SK-N-SH (cell line): ENCODE results near the gene SRCIN1. TPM values are rescaled to one million over a fixed set of nuclear protein-coding genes. Genes with fewer than 3 reads are reported as not detected.
"Not testable (repeated sequence)": the region's sequence is repeated elsewhere in the genome, so short reads cannot be mapped to it uniquely, and the experiment has no call there.

Experiments
- CTCF ChIA-PET: fragments of 300-600, 350-600 bp; formaldehyde crosslinking; extraction: SDS; loops from one replicate; lab custom pipeline; 2021; lab: Yijun Ruan, JAX
- POLR2A ChIA-PET: fragments of 350-600 bp; sonication (Branson Sonifier 250); formaldehyde crosslinking; extraction: SDS; loops from one replicate; lab custom pipeline; 2020; ENCODE audit warnings: antibody characterized with exemption, inconsistent platforms; lab: Yijun Ruan, JAX
- DNase-seq: peaks from one replicate; pipeline ENCODE4 v3.0.0; 2012
- H2AFZ ChIP-seq: fragments of 200-600 bp; sonication (generic); 2 replicates; pipeline ENCODE4 v1.8.1; 2016; ENCODE audit warnings: antibody characterized with exemption, mild to moderate bottlenecking, low read depth
- H3F3A ChIP-seq: fragments of 200-600 bp; sonication (generic); replicated peaks from 2 replicates; pipeline ENCODE3; 2016; ENCODE audit warnings: antibody characterized with exemption, mild to moderate bottlenecking; ENCODE audit not compliant: insufficient read depth
- H3K27ac ChIP-seq, 2 experiments: fragments of 200-500 bp in 1 of 2; fragments of 200-600 bp in 1 of 2; sonication (Bioruptor generic) in 1 of 2; sonication (generic), shearing (Covaris generic) in 1 of 2; 2 replicates each; pipeline versions ENCODE4 v1.5.1 to v1.6.1; 2014 to 2016; ENCODE audit warnings: low read depth in 2 of 2, inconsistent platforms in 1 of 2, low read length in 1 of 2, mild to moderate bottlenecking in 1 of 2, mixed read lengths in 1 of 2
- H3K27me3 ChIP-seq: fragments of 200-600 bp; sonication (generic), shearing (Covaris generic); 2 replicates; pipeline ENCODE4 v1.6.1; 2016; ENCODE audit warnings: mixed run types; ENCODE audit not compliant: insufficient read depth
- H3K36me3 ChIP-seq, 2 experiments: fragments of 200-500 bp in 1 of 2; fragments of 200-600 bp in 1 of 2; sonication (Bioruptor generic) in 1 of 2; sonication (generic) in 1 of 2; replicated peaks in 1 of 2; 2 replicates each; pipeline versions ENCODE3 to v1.5.1; 2014 to 2016; ENCODE audit warnings: low read length in 1 of 2, mild to moderate bottlenecking in 1 of 2; ENCODE audit not compliant: insufficient read depth in 2 of 2, control insufficient read depth in 1 of 2
- H3K4me1 ChIP-seq, 2 experiments: fragments of 200-500 bp in 1 of 2; fragments of 200-600 bp in 1 of 2; sonication (Bioruptor generic) in 1 of 2; sonication (generic), shearing (Covaris generic) in 1 of 2; 2 replicates each; pipeline versions ENCODE4 v1.5.1 to v1.6.1; 2014 to 2016; ENCODE audit warnings: low read depth in 1 of 2, low read length in 1 of 2, mixed run types in 1 of 2; ENCODE audit not compliant: insufficient read depth in 2 of 2, control insufficient read depth in 1 of 2
- H3K4me2 ChIP-seq: fragments of 200-600 bp; sonication (generic), shearing (Covaris generic); 2 replicates; pipeline ENCODE4 v1.6.1; 2017; ENCODE audit warnings: mixed run types
- H3K4me3 ChIP-seq, 2 experiments: fragments of 200-500 bp in 1 of 2; fragments of 200-600 bp in 1 of 2; sonication (Bioruptor generic) in 1 of 2; sonication (generic), shearing (Covaris generic) in 1 of 2; 2 replicates each; pipeline versions ENCODE4 v1.5.1 to v1.8.1; 2014 to 2016; ENCODE audit warnings: low read depth in 2 of 2, inconsistent platforms in 1 of 2, low read length in 1 of 2, mild to moderate bottlenecking in 1 of 2, mixed read lengths in 1 of 2, moderate library complexity in 1 of 2
- H3K79me2 ChIP-seq: fragments of 200-600 bp; sonication (generic); 2 replicates; pipeline ENCODE4 v1.8.1; 2017; ENCODE audit warnings: mild to moderate bottlenecking; ENCODE audit not compliant: insufficient read depth
- H3K9ac ChIP-seq: fragments of 200-600 bp; sonication (generic); 2 replicates; pipeline ENCODE4 v1.6.1; 2017; ENCODE audit warnings: mixed run types
- H3K9me2 ChIP-seq: fragments of 200-600 bp; sonication (generic); 2 replicates; pipeline ENCODE4 v1.6.1; 2017; ENCODE audit warnings: mixed run types
- H3K9me3 ChIP-seq: fragments of 200-600 bp; sonication (generic); 2 replicates; pipeline ENCODE4 v1.6.1; 2017; ENCODE audit warnings: mixed run types, mild to moderate bottlenecking, moderate library complexity
- H4K20me1 ChIP-seq: fragments of 200-600 bp; sonication (generic); 2 replicates; pipeline ENCODE4 v1.6.1; 2017; ENCODE audit warnings: mild to moderate bottlenecking, mixed run types; ENCODE audit not compliant: insufficient read depth
- ELF1 ChIP-seq: IDR thresholded peaks from 2 replicates; pipeline ENCODE4 v1.4.0; 2012
- EZH2phosphoT487 ChIP-seq: fragments of 200-600 bp; sonication (generic); IDR thresholded peaks from 2 replicates; pipeline ENCODE4 v1.6.1; 2017; ENCODE audit warnings: low read depth, mixed run types, mild to moderate bottlenecking, antibody characterized with exemption, moderate library complexity, borderline replicate concordance
- FOXM1 ChIP-seq: IDR thresholded peaks from 2 replicates; pipeline ENCODE4 v1.4.0; 2012; ENCODE audit warnings: low read depth, mild to moderate bottlenecking
- GATA2 ChIP-seq: sonication (generic); formaldehyde crosslinking; IDR thresholded peaks from 2 replicates; pipeline ENCODE4 v1.5.0; 2020; ENCODE audit warnings: mild to moderate bottlenecking, missing genetic modification reagents
- MAX ChIP-seq: IDR thresholded peaks from 2 replicates; pipeline ENCODE4 v1.4.0; 2012; ENCODE audit warnings: low read depth
- MXI1 ChIP-seq: IDR thresholded peaks from 2 replicates; pipeline ENCODE4 v1.6.1; 2012; ENCODE audit warnings: mild to moderate bottlenecking, low read depth, low read length, improper control_type of control experiment
- NRF1 ChIP-seq: IDR thresholded peaks from 2 replicates; pipeline ENCODE4 v1.6.1; 2012; ENCODE audit warnings: low read depth, mild to moderate bottlenecking, low read length
- RFX5 ChIP-seq: IDR thresholded peaks from 2 replicates; pipeline ENCODE4 v1.6.1; 2012; ENCODE audit warnings: mild to moderate bottlenecking, improper control_type of control experiment, low read length
- TCF12 ChIP-seq: IDR thresholded peaks from 2 replicates; pipeline ENCODE4 v1.4.0; 2012
- TEAD4 ChIP-seq: IDR thresholded peaks from 2 replicates; pipeline ENCODE4 v1.4.0; 2012; ENCODE audit warnings: mild to moderate bottlenecking, borderline replicate concordance; ENCODE audit not compliant: insufficient read depth
- WGBS: methylation state at CpG from one replicate; pipeline ENCODE4 v1.1.6; 2017; ENCODE audit warnings: low lambda C conversion rate; 5-methylcytosine and 5-hydroxymethylcytosine counted together
- polyA plus RNA-seq, 3 experiments: library from polyadenylated mRNA; depleted of rRNA; stranded (reverse); fragments of >200 nt; gene quantifications; 2 replicates each; pipeline ENCODE4 v1.2.3, GENCODE V29; 2012
- TF ChIP-seq, protein P1 (sequence below): fragments of 150-350 bp; IDR thresholded peaks from 2 replicates; pipeline ENCODE4 v1.6.1; 2017; ENCODE audit warnings: antibody characterized with exemption, low read length, low read depth, borderline replicate concordance

SRCIN1 gene
- polyA plus RNA-seq, 1 of the 3 experiments (the other 2 are of a cell fraction), result 1.0 TPM

DNA sequence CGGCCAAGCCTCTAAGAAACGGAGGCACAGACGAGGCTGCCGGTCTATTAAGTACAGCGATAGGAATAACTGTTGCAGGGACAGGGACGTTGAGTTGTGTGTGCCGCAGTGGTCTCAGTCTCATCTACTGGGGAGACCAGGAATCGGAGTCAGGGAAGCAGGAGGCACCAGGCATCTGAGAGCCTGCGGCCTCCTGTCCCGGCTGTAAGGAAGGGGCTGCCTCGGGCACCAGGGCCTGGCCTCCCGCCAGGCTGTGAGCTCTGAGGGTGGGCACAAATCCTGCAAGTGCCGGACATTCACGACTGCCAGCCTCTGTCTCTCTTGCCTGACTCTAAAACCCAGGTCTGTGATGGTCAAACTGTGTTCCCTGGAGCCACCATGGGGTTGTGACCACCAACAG is 101.5 kb downstream of the SRCIN1 start:
- WGBS, result 95% methylated on average over 12 of the region's 14 CpGs
- Histone ChIP-seq H3K27me3 (no peaks in the 10 kb centered on the region), H3K79me2 (no peaks in the 10 kb centered on the region), H3K4me1 (no peaks in the 10 kb centered on the region; a peak in 1 of 4 replicates), H3F3A (peaks cover 14% of the 10 kb centered on the region), H3K4me3 (no peak overlapping the region), H4K20me1 (peaks cover 5% of the 10 kb centered on the region; the same call in 1 of the 2 replicates), H3K9me2 (no peaks in the 10 kb centered on the region), H3K4me2 (no peak overlapping the region), H3K36me3 (peaks cover 34 to 39% of the 10 kb centered on the region in 2 experiments), H3K9me3 (no peaks in the 10 kb centered on the region), H3K27ac (no peak overlapping the region), H2AFZ (no peak overlapping the region), H3K9ac (no peak overlapping the region)
- DNase-seq, result no peak
- POLR2A ChIA-PET, result no interaction called here
- TF ChIP-seq RFX5 (no peak), ELF1 (no peak), MAX (no peak), FOXM1 (no peak), MXI1 (no peak), NRF1 (no peak), EZH2phosphoT487 (no peak), TEAD4 (no peak), GATA2 (CRISPR knock-in tag) (no peak), TCF12 (no peak)
- TF ChIP-seq, protein P1, sequence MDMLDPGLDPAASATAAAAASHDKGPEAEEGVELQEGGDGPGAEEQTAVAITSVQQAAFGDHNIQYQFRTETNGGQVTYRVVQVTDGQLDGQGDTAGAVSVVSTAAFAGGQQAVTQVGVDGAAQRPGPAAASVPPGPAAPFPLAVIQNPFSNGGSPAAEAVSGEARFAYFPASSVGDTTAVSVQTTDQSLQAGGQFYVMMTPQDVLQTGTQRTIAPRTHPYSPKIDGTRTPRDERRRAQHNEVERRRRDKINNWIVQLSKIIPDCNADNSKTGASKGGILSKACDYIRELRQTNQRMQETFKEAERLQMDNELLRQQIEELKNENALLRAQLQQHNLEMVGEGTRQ, result no peak
- CTCF ChIA-PET, result interaction anchor here (0.9 to 2.6 kb wide), 3 partner anchors 12 to 163 kb away, joined by 3 to 9 read pairs (median 5); no protein-coding TSS in a partner anchor

DNA sequence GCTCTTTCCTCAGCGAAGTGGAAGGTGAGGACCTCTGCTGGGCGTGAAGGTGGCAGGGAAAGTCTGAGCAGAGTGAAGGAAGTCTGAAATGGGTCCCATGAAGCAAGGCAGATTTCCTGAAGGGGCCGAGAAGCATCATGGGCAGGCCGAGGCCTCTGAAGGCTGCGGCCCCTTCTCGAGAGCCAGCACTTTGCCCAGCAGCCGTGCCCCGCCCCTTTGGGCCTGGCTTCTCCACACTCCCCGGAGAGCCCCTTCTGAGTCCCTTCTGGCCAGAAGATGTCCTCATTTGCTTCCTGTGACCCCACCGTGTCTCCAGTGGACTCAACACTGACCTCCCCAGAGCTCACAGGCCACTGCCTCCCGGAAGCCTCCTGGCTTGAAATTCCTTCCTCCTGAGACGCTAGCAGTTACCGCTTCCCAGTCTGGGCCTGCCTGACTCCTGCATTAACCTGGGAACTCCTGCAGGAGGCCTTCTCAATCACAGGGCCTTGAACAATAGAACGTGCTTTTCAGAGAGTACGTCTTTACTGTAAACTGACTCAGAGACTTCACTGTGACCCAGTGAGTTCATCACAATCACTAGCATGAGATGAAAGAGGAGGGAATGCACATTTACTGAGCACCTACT is 102.4 kb downstream of the SRCIN1 start:
- H3F3A ChIP-seq, result peaks cover 13% of the 10 kb centered on the region
- H4K20me1 ChIP-seq, H3K27ac ChIP-seq, H2AFZ ChIP-seq, POLR2A ChIA-PET, H3K9ac ChIP-seq, H3K4me3 ChIP-seq, H3K27me3 ChIP-seq, H3K9me2 ChIP-seq, H3K4me2 ChIP-seq, H3K9me3 ChIP-seq, H3K4me1 ChIP-seq, DNase-seq, H3K79me2 ChIP-seq: not testable (repeated sequence)
- WGBS, result 92% methylated on average over 10 of the region's 15 CpGs
- peaks cover 34 to 44% of the 10 kb centered on the region in 2 experiments for H3K36me3 ChIP-seq
- CTCF ChIA-PET, result interaction anchor here (0.7 kb wide), 1 partner anchor 47 kb away, joined by 3 read pairs; no protein-coding TSS in a partner anchor

GRCh38 chr17:38501718-38502117 is 104.0 kb downstream of the SRCIN1 start:
- H3K27ac ChIP-seq, H3K9me2 ChIP-seq, DNase-seq, H3K27me3 ChIP-seq, H2AFZ ChIP-seq, H3K9ac ChIP-seq, H3K79me2 ChIP-seq, H3K9me3 ChIP-seq, H4K20me1 ChIP-seq, H3K4me2 ChIP-seq, H3K4me3 ChIP-seq, H3F3A ChIP-seq, H3K4me1 ChIP-seq, POLR2A ChIA-PET: not testable (repeated sequence)
- CTCF ChIA-PET, result interaction anchor here (1.3 kb wide), 1 partner anchor 8 kb away, joined by 6 read pairs; no protein-coding TSS in a partner anchor
- H3K36me3 ChIP-seq, result peaks cover 45 to 47% of the 10 kb centered on the region in 2 experiments
- WGBS, result 97% methylated on average over 2 of the region's 2 CpGs

DNA sequence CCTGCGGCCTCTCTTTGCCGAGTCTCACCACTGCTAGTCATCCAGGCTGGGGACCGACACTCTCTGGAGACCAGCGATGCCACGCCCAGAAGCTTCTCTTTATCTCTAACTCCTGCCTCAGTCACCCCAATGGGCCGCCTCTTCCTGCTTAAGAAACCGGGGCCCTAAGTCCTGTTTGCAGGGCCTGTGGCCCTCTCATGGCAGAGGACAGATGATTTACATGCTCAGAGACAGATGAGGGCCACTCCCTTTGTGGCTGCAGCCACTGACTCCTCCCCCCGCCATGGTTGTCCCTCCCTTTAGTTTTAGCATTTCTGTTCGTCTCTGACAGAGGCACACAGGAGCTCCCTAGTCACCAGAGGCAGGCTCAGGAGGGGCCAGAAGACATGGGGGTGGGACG is 106.5 kb downstream of the SRCIN1 start:
- H3K4me3 ChIP-seq, DNase-seq, CTCF ChIA-PET, H3K9me3 ChIP-seq, H3K27ac ChIP-seq, H3K9ac ChIP-seq, H3F3A ChIP-seq, H3K79me2 ChIP-seq, H3K9me2 ChIP-seq, H2AFZ ChIP-seq, H4K20me1 ChIP-seq, H3K27me3 ChIP-seq, POLR2A ChIA-PET, H3K4me1 ChIP-seq, H3K4me2 ChIP-seq: not testable (repeated sequence)
- H3K36me3 ChIP-seq, result peaks cover 36 to 55% of the 10 kb centered on the region in 2 experiments
- 96% methylated on average over 10 of the region's 10 CpGs for WGBS
